Measurements from ENCODE around the gene ARID4B.

Gene ARID4B

GRCh38 chr1:235351441-235351840 lies 23.5 kb upstream of the ARID4B start:
- TF ChIP-seq CTCF (IDR thresholded peaks at IDR 0.05; ENCODE audit: low read length) (no peak), EZH2 (IDR thresholded peaks at IDR 0.05; ENCODE audit: borderline replicate concordance, low read length) (no peak)
- Histone ChIP-seq H3K9me3 (ENCODE audit: low read length) (no peaks in the 10 kb centered on the region), H2AFZ (ENCODE audit: low read length) (no peak overlapping the region), H3K4me2 (ENCODE audit: low read length) (no peak overlapping the region), H3K79me2 (ENCODE audit: insufficient read depth, low read length) (no peaks in the 10 kb centered on the region), H3K27me3 (ENCODE audit: insufficient read depth, low read length) (no peaks in the 10 kb centered on the region), H3F3A (ENCODE audit: insufficient read depth, low read length) (no peaks in the 10 kb centered on the region), H3K36me3 (ENCODE audit: insufficient read depth, low read length) (no peaks in the 10 kb centered on the region), H3K4me3 (ENCODE audit: low read depth, low read length, poor library complexity, severe bottlenecking) (no peak overlapping the region), H3K4me1 (ENCODE audit: insufficient read depth, low read length, severe bottlenecking) (no peaks in the 10 kb centered on the region), H4K20me1 (ENCODE audit: insufficient read depth, low read length) (no peaks in the 10 kb centered on the region), H3K27ac (ENCODE audit: low read depth, low read length, poor library complexity, severe bottlenecking) (no peak overlapping the region), H3K9me2 (ENCODE audit: low read depth, low read length) (no peaks in the 10 kb centered on the region), H3K9ac (ENCODE audit: low read length) (no peak overlapping the region)

GRCh38 chr1:235343726-235344125 lies 15.7 kb upstream of the ARID4B start:
- H3K4me2 ChIP-seq (ENCODE audit: low read length): no peak overlapping the region
- H3F3A ChIP-seq (ENCODE audit: insufficient read depth, low read length): no peaks in the 10 kb centered on the region; the same call in 1 of the 2 replicates
- H3K4me1 ChIP-seq (ENCODE audit: insufficient read depth, low read length, severe bottlenecking): no peaks in the 10 kb centered on the region
- no peak overlapping the region for H3K27ac ChIP-seq (ENCODE audit: low read depth, low read length, poor library complexity, severe bottlenecking)
- no peak overlapping the region for H3K9ac ChIP-seq (ENCODE audit: low read length)
- H3K9me3 ChIP-seq (ENCODE audit: low read length): no peaks in the 10 kb centered on the region
- no peaks in the 10 kb centered on the region for H3K79me2 ChIP-seq (ENCODE audit: insufficient read depth, low read length)
- peaks cover 14% of the 10 kb centered on the region; the same call in 1 of the 2 replicates for H3K36me3 ChIP-seq (ENCODE audit: insufficient read depth, low read length)
- H3K9me2 ChIP-seq (ENCODE audit: low read depth, low read length): no peaks in the 10 kb centered on the region
- no peak overlapping the region for H3K4me3 ChIP-seq (ENCODE audit: low read depth, low read length, poor library complexity, severe bottlenecking)
- no peaks in the 10 kb centered on the region for H3K27me3 ChIP-seq (ENCODE audit: insufficient read depth, low read length)
- H2AFZ ChIP-seq (ENCODE audit: low read length): no peak overlapping the region
- no peak for TF ChIP-seq EZH2 (IDR thresholded peaks at IDR 0.05; ENCODE audit: borderline replicate concordance, low read length)
- no peak for TF ChIP-seq CTCF (IDR thresholded peaks at IDR 0.05; ENCODE audit: low read length)
- H4K20me1 ChIP-seq (ENCODE audit: insufficient read depth, low read length): no peaks in the 10 kb centered on the region

- H3K27me3 ChIP-seq (ENCODE audit: insufficient read depth, low read length): no peaks in the 10 kb centered on the region
- no peaks in the 10 kb centered on the region for H3K4me1 ChIP-seq (ENCODE audit: insufficient read depth, low read length, severe bottlenecking)
- no peaks in the 10 kb centered on the region; the same call in 1 of the 2 replicates for H3F3A ChIP-seq (ENCODE audit: insufficient read depth, low read length)
- H3K36me3 ChIP-seq (ENCODE audit: insufficient read depth, low read length): peaks cover 22% of the 10 kb centered on the region; the same call in 1 of the 2 replicates
- H4K20me1 ChIP-seq (ENCODE audit: insufficient read depth, low read length): no peaks in the 10 kb centered on the region
- no peak overlapping the region for H3K4me3 ChIP-seq (ENCODE audit: low read depth, low read length, poor library complexity, severe bottlenecking)
- no peaks in the 10 kb centered on the region for H3K9me2 ChIP-seq (ENCODE audit: low read depth, low read length)
- no peak overlapping the region for H3K9ac ChIP-seq (ENCODE audit: low read length)
- H3K27ac ChIP-seq (ENCODE audit: low read depth, low read length, poor library complexity, severe bottlenecking): no peak overlapping the region
- no peaks in the 10 kb centered on the region for H3K9me3 ChIP-seq (ENCODE audit: low read length)
- no peak overlapping the region for H2AFZ ChIP-seq (ENCODE audit: low read length)
- no peak for TF ChIP-seq CTCF (IDR thresholded peaks at IDR 0.05; ENCODE audit: low read length)
- no peak for TF ChIP-seq EZH2 (IDR thresholded peaks at IDR 0.05; ENCODE audit: borderline replicate concordance, low read length)
- H3K79me2 ChIP-seq (ENCODE audit: insufficient read depth, low read length): no peaks in the 10 kb centered on the region
- no peak overlapping the region for H3K4me2 ChIP-seq (ENCODE audit: low read length)
Measured at GRCh38 chr1:235342471-235342870, 14.5 kb upstream of the ARID4B start.
